ENCODE results near the gene CPD.

Gene CPD

GRCh38 chr17:30352240-30352814 is 26.4 kb upstream of the CPD start:
- DNase-seq: no peak

- DNase-seq: no peak
These were observed 24.0 kb upstream of the CPD start for GRCh38 chr17:30354701-30355100.

- DNase-seq: no peak
These were observed 21.3 kb upstream of the CPD start for GRCh38 chr17:30357476-30357875.

GRCh38 chr17:30358055-30358760 is 20.5 kb upstream of the CPD start:
- DNase-seq: no peak

- DNase-seq: no peak
These were observed 18.5 kb upstream of the CPD start for GRCh38 chr17:30360086-30360808.

- DNase-seq: no peak
These were observed 16.9 kb upstream of the CPD start for GRCh38 chr17:30361766-30362279.

GRCh38 chr17:30363715-30364202 is 15.0 kb upstream of the CPD start:
- no peak for DNase-seq

GRCh38 chr17:30366536-30366935 is 12.2 kb upstream of the CPD start:
- peak in 12 of 58 donors; percentile 7 to 74 (median 18) for DNase-seq

- peak in 7 of 58 donors; percentile 1 to 15 (median 6) for DNase-seq
These were observed 9.6 kb upstream of the CPD start for GRCh38 chr17:30368912-30369720.

GRCh38 chr17:30369995-30370394 is 8.7 kb upstream of the CPD start:
- DNase-seq: no peak

- DNase-seq: no peak
These were observed 6.0 kb upstream of the CPD start for GRCh38 chr17:30372755-30373154.

GRCh38 chr17:30375661-30376060 is 3.1 kb upstream of the CPD start:
- DNase-seq: no peak

GRCh38 chr17:30376621-30377452 is 1.9 kb upstream of the CPD start:
- peak in 14 of 58 donors; percentile 14 to 53 (median 25) for DNase-seq

- no peak for DNase-seq
These were observed 1.0 kb upstream of the CPD start for GRCh38 chr17:30377574-30378240.

GRCh38 chr17:30378241-30378824 is 394 bp upstream of the CPD start:
- peak in 15 of 58 donors; percentile 9 to 51 (median 35) for DNase-seq

- DNase-seq: peak in 14 of 58 donors; percentile 18 to 53 (median 36)
These were observed 676 bp downstream of the CPD start for GRCh38 chr17:30379303-30379902.

GRCh38 chr17:30379903-30380381 is 1.2 kb downstream of the CPD start:
- DNase-seq: no peak

- DNase-seq: no peak
These were observed 2.1 kb downstream of the CPD start for GRCh38 chr17:30380643-30381339.
